Keratinocyte (primary cell): ENCODE data around the gene FREM3.

ENCODE experiments used
- CTCF ChIP-seq, 3 experiments: IDR thresholded peaks in 1 of 3; conservative IDR thresholded peaks in 1 of 3; optimal IDR thresholded peaks in 1 of 3; 2 replicates in 2 of 3; 3 replicates in 1 of 3; pipeline versions ENCODE3 to v1.5.1; 2011; ENCODE audit warnings: low read length in 3 of 3, mild to moderate bottlenecking in 3 of 3, moderate library complexity in 2 of 3, control low read depth in 1 of 3, inconsistent platforms in 1 of 3; ENCODE audit not compliant: insufficient read depth in 2 of 3; ENCODE audit errors: extremely low read depth in 1 of 3
- EZH2 ChIP-seq: IDR thresholded peaks from one replicate; pipeline ENCODE4 v1.6.1; 2012; ENCODE audit warnings: inconsistent platforms, mild to moderate bottlenecking, low read length, moderate library complexity

GRCh38 chr4:143581331-143581946 is 119.0 kb downstream of the FREM3 start:
- TF ChIP-seq CTCF (optimal IDR thresholded peaks at IDR 0.05 in 1 of 3, IDR thresholded peaks at IDR 0.05 in 1 of 3, conservative IDR thresholded peaks at IDR 0.05 in 1 of 3; ENCODE audit: extremely low read depth in 1 of 3, insufficient read depth in 2 of 3, low read length in 3 of 3) (no peak), EZH2 (no peak)
